ENCODE measurements around the gene NR2C2.

NR2C2 gene

DNA sequence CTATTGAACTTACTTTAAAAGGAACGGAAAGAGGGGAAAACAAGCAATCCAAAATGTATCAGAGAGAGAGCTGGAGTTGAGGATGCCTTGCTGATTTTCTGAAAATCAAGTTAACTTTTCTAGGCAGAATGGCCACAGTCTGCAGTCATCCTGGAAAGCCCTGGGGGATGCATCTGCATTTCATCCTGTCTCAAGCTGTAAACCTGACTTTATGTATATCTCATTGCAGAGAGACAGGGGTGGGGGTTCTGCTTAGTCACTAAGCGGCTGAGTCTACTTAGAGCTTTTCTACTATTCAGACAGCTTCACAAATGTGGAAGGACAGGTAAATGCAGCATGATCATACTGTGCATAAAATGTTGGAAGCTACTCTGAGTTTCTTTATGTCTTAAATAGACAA lies 76.3 kb downstream of the NR2C2 start:
- DNase-seq (ENCODE audit: low read depth in 2 of 2): no peak

DNA sequence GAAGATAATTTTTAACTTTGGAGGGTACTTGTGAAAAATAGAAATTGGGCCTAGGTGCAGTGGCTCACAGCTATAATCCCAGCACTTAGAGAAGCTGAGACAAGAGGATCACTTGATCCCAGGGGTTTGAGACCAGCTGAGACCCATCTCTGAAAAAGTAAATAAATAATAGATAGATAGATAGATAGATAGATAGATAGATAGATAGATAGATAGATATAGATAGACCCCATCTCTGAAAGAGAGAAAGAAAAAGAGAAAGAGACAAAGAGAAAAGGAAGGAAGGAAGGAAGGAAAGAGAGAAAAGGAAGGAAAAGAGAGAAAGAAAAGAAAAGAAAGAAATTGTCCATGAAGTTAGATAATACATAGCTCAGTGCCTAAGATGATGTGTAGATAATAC lies 82.2 kb downstream of the NR2C2 start:
- no peak for DNase-seq (ENCODE audit: low read depth in 2 of 2)

- no peak for DNase-seq (ENCODE audit: low read depth in 2 of 2)
Observed at GRCh38 chr3:15032650-15033049, 85.3 kb downstream of the NR2C2 start.

DNA sequence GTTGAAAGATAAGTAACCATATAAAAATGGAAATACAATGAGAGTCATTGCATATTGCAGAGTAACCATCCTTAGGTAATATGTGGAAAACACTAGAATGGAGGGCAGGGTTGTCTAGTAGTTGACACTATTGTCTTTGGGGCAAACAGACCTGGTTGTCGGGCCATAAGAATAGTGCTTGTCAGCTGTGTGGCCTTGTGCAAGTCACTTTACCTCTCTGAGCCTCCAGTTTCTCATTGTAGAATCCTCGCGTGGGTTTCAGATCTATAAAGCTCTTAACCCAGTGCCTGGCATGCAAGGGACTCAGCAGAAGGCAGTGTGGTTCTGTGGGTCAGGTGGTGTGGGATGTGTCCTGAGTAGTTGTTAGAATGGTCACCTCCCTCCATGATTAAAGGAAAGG lies 85.7 kb downstream of the NR2C2 start:
- no peak for DNase-seq (ENCODE audit: low read depth in 2 of 2)

- DNase-seq (ENCODE audit: low read depth in 2 of 2): no peak
Observed at GRCh38 chr3:15038306-15038705, 90.9 kb downstream of the NR2C2 start.

GRCh38 chr3:15040844-15041243 lies 93.5 kb downstream of the NR2C2 start:
- no peak for DNase-seq (ENCODE audit: low read depth in 2 of 2)

DNA sequence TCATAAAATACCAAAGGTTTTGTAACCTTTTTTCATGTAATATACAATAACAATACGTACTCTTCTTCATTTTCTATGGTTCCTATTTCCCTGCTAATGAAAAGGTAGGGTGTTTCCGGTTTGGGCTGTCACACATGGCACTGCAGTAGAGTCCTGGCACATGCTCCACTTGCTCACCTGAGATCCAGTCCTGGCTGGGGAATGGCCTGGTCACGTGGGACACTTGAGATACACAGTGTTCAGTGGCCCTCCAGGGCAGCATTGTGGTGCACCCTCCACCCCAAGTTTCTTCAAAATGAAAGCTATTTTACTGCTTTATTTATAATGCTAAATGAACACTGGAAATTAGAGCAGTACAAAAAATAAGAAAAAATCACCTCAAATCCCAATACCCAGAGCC lies 94.6 kb downstream of the NR2C2 start:
- DNase-seq (ENCODE audit: low read depth in 2 of 2): no peak

- DNase-seq (ENCODE audit: low read depth in 2 of 2): no peak
Observed at GRCh38 chr3:15042936-15043335, 95.6 kb downstream of the NR2C2 start.

DNA sequence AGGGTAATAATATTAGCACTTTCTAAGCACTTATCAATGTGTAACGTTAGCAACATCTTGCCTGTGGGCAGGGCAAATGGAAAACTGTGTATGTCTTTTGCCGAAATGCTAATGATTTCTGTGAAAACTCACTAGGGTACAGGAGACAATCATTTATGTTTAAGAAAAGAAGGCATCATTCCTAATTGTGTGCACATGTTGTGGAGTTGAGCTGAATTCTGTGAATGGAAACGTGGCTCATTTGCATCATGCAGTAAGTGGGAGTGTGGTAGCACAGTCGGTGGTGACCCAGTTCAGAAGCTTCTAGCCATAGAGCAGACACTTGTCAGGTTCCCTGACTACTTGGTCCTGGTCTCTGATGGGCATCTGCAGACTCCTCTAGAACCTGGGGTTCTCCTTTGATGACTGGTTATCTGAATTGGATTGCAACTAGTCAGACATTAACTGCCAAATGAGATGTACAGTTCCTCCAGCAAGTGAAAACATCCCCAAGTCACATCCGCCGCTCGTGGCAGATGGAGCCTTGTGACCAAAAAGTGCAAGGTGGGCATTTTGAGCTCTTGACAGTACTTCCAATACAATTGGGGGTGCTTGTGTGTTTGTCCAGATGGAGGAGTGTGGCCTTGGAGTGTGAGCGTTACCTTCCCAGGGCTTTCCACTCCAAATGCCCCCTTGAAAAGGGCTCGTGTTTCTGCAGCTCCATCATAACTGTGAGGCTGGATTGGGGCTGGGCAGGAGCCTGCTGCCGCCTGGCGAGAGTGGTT lies 96.2 kb downstream of the NR2C2 start:
- DNase-seq (ENCODE audit: low read depth in 2 of 2): no peak

DNA sequence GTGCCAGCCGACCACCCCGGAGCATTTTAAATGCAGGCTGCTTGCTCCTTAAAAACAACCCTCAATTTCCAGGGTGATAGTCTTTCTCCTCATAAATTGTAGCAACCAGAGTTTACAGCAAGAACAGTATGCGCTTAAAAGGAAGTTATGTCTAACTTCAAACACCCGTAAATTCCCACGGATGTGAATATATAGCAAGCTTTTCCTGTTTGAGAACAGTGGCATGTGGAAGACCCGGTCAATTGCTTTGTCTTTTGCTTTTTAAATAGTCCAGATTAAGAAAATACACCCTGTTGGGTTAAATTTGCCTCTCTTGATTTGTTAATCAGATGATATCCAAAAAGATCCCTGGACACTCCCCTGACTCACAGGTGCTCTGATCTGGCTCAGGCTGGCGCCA lies 96.9 kb downstream of the NR2C2 start:
- DNase-seq (ENCODE audit: low read depth in 2 of 2): no peak

GRCh38 chr3:15045667-15046066 lies 98.3 kb downstream of the NR2C2 start:
- DNase-seq (ENCODE audit: low read depth in 2 of 2): no peak

- no peak for DNase-seq (ENCODE audit: low read depth in 2 of 2)
Observed at GRCh38 chr3:15049584-15049983, 102.2 kb downstream of the NR2C2 start.

DNA sequence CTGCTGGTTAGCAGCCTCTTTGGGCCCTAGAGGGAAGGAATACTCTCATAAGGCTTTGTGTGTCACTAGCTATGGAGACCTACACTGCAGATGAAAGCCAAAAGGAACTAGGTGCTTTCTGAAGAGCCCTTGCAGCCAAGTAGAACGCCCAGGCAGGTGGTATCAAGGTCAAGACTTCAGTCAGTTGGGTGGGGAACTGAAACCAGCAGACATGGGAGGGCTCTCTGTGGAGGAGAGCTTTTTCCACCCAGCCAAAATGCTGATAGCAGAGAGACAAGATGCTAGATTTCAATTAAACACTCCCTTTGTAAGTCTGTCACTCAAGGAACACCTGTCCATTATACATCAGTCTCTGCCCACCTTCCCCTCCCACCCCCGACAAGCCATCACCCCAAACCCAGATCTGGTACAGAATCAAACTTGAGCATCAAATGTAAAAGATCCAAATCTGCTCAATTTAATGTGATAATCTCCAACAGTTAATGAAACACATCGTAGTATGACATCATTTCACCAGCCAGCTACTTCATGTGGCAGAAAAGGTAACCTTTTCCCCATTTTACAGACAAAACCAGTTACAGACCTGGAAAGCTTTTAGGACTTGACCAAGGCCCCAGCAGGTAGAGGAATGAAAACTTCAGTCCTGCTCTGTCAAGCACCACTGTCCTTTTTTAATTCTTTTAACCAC lies 103.2 kb downstream of the NR2C2 start:
- no peak for DNase-seq (ENCODE audit: low read depth in 2 of 2)

DNA sequence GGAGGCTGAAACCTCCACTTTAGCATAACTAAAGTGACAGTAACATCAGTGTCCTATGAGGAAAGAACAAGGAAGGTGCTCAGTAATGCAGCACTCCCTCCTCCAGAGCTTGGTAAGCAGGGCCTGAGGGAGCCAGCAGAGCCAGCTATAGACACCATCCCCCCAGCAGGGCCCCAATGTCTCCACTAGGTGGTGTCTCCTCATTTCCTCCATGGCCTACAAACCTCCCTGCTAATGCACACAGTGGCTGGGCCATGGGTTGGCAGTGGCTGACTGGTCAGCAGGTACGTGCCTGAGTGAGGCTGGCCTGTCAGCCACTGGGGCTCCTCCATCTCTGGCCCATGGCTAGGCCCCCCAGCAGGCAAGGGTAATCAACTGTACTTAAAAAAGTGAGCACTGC lies 104.1 kb downstream of the NR2C2 start:
- DNase-seq (ENCODE audit: low read depth in 2 of 2): no peak

DNA sequence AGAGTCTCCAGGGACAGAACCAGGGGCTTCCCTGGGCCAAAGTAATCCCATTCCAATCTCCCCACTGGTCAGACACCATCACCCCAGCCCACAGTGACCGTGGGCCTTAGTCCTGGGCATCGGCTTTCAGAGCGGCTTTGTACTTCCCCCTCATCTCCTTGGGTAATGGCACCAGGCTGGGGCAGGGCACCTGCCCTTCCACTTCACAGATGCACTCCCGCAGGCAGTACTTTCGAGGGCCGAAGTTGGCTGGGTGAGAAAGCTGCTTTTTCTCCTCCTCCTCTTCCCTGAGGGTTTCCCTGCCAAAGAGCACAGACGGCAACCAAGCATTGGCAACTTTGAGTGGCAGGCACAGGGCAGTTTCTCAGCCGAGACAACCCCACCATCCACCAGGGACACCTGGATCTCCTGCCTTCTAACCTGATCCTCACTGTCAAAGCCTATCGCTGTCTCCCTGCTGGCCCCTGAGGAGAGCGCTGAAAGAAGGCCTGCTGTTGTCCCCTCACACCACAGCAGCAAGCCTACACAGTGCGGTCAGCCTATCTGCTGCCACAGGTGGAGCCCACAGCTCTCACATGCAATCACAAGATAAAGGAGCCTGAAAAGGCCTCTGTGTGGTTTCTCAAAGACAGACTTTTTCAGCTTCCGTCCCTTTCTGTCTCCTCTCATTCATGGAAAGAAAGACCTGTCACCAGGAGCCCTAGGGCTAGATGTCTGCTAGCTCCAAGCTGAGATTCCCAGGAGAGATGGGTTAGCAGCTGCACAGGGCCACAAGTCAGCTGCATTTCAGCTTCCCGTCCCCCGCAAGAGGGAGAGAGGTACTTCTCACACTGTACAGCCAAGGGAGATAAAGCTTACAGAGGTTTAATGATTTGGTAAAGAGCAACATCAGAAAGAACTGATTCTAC lies 105.2 kb downstream of the NR2C2 start:
- DNase-seq (ENCODE audit: low read depth in 2 of 2): no peak

DNA sequence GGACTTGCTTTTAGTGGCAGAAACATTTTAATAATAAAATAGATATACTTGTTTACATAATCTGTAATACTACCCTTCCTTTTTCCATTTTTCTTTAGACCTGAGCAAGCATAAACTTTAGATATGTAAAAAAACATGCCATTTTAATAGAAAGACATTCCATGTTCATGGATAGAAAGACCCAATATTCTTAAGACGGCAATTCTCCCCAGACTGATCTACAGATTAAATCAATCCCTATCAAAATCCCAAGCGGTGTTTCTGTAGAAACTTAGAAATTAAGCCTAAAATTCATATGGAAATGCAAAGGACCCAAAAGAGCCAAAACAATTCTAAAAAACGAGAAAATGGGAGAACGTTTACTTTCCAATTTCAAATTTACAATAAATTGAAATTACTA lies 106.2 kb downstream of the NR2C2 start:
- no peak for DNase-seq (ENCODE audit: low read depth in 2 of 2)

DNA sequence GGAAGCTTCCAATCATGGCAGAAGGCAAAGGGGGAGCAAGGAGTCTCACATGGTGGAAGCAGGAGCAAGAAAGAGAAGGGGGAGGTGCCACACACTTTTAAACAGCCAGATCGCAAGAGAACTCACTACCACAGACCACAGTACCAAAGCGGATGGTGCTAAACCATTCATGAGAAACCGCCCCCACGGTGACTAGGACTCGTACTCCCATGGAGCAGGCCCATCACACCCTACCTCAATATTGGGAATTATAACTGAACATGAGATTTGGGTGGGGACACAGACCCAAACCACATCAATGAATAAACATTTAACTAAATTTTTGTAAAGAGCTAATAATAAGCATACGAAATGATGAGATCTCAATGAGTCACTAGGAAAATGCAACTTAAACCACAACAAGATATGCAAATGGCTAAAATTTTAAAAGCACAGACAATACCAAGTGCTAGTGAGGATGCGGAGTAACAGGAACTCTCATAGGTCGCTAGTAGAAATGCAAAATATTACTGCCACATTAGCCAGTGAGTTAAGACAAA lies 107.7 kb downstream of the NR2C2 start:
- DNase-seq (ENCODE audit: low read depth in 2 of 2): no peak

GRCh38 chr3:15056676-15057404 lies 109.5 kb downstream of the NR2C2 start:
- DNase-seq (ENCODE audit: low read depth in 2 of 2): no peak

DNA sequence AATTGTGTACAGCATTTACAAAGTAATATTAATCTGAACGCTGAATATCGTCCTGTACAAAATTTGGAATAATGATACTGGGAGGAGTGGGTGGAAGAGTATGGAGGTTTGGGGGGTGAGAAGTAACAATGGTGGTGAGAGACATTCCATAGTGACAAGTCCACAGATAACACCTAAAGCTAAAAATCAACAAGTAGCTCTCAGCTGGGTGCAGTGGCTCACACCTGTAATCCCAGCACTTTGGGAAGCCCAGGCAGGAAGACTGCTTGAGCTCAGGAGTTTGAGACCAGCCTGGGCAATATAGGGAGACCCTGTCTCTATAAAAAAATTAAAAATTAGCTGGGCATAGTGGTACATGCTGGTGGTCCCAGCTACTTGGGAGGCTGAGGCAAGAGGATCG lies 112.6 kb downstream of the NR2C2 start:
- no peak for DNase-seq (ENCODE audit: low read depth in 2 of 2)

- DNase-seq (ENCODE audit: low read depth in 2 of 2): no peak
Observed at GRCh38 chr3:15063238-15063637, 115.9 kb downstream of the NR2C2 start.

GRCh38 chr3:15063656-15064286 lies 116.4 kb downstream of the NR2C2 start:
- no peak for DNase-seq (ENCODE audit: low read depth in 2 of 2)

Data from stimulated activated CD4-positive, alpha-beta T cell treated with anti-CD3 and anti-CD28 coated beads, Interleukin-1b, Interleukin-23, amount 100 ng/mL, for 1 hour (primary cell).